Endothelial cell of umbilical vein (primary cell): Measurements from ENCODE around the gene FUT3. TPM values are rescaled to one million over a fixed set of nuclear protein-coding genes. Genes with fewer than 3 reads are reported as not detected.

Experiments used
- BruUV-seq: library from RNA; stranded (reverse); fragments of 400-500 nt; replicated peaks from 2 replicates; lab custom pipeline; 2021; lab: Mats Ljungman, UMichigan
- CTCF ChIA-PET: fragments of 300-600, 350-600 bp; sonication (Branson Sonifier 250); formaldehyde crosslinking; loops from one replicate; lab custom pipeline; 2021; ENCODE audit warnings: antibody characterized with exemption, inconsistent platforms; lab: Charles Lee
- POLR2A ChIA-PET: fragments of 300-600, 350-600 bp; sonication (Branson Sonifier 250); formaldehyde crosslinking; loops from one replicate; lab custom pipeline; 2021; ENCODE audit warnings: antibody characterized with exemption, inconsistent platforms; lab: Charles Lee
- DNase-seq: peaks from one replicate; pipeline ENCODE4 v3.0.0-alpha.2; 2011; ENCODE audit warnings: low read depth, low spot score
- FAIRE-seq: peaks from 2 replicates; lab custom pipeline; 2011; peaks lifted over from hg19 to GRCh38; lab: Jason Lieb, UNC
- H2AFZ ChIP-seq: 2 replicates; pipeline ENCODE4 v1.6.0; 2012; ENCODE audit warnings: low read depth, low read length, control low read depth, inconsistent platforms
- H3K27ac ChIP-seq: 2 replicates; pipeline ENCODE4 v1.5.1; 2011; ENCODE audit warnings: low read depth, mild to moderate bottlenecking, control low read depth, low read length, moderate library complexity; ENCODE audit not compliant: insufficient read depth
- H3K27me3 ChIP-seq, 2 experiments: 2 replicates each; pipeline versions ENCODE4 v1.6.0 to v1.6.1; 2011; ENCODE audit warnings: low read length in 2 of 2, mixed read lengths in 1 of 2; ENCODE audit not compliant: control insufficient read depth in 2 of 2, insufficient read depth in 2 of 2
- H3K36me3 ChIP-seq, 2 experiments: 2 replicates in 1 of 2; 3 replicates in 1 of 2; pipeline ENCODE4 v1.5.1; 2011; ENCODE audit warnings: low read length in 2 of 2, mild to moderate bottlenecking in 1 of 2, moderate library complexity in 1 of 2; ENCODE audit not compliant: control insufficient read depth in 2 of 2, insufficient read depth in 2 of 2; ENCODE audit errors: extremely low read depth in 1 of 2
- H3K4me1 ChIP-seq: 3 replicates; pipeline ENCODE4 v1.5.1; 2011; ENCODE audit warnings: mild to moderate bottlenecking, low read length; ENCODE audit not compliant: control insufficient read depth, insufficient read depth; ENCODE audit errors: extremely low read depth
- H3K4me2 ChIP-seq: 2 replicates; pipeline ENCODE4 v1.6.1; 2011; ENCODE audit warnings: low read length, control low read depth, mixed read lengths; ENCODE audit not compliant: insufficient read depth
- H3K4me3 ChIP-seq, 3 experiments: fragments of 200-600 bp in 1 of 3; sonication (generic), shearing (Covaris generic) in 1 of 3; replicated peaks in 1 of 3; 2 replicates each; pipeline ENCODE4 v1.5.1; 2011 to 2016; ENCODE audit warnings: control low read depth in 3 of 3, low read length in 3 of 3, mild to moderate bottlenecking in 2 of 3, inconsistent platforms in 1 of 3, low read depth in 1 of 3, moderate library complexity in 1 of 3; ENCODE audit not compliant: insufficient read depth in 1 of 3
- H3K79me2 ChIP-seq: 2 replicates; pipeline ENCODE4 v1.6.0; 2012; ENCODE audit warnings: low read length, inconsistent platforms; ENCODE audit not compliant: control insufficient read depth, insufficient read depth
- H3K9ac ChIP-seq: replicated peaks from 2 replicates; pipeline ENCODE3; 2011; ENCODE audit warnings: low read length, control low read depth; ENCODE audit not compliant: insufficient read depth; ENCODE audit errors: extremely low read depth
- H3K9me1 ChIP-seq: replicated peaks from 3 replicates; pipeline ENCODE4 v1.6.0; 2011; ENCODE audit warnings: mild to moderate bottlenecking, low read length; ENCODE audit not compliant: control insufficient read depth, insufficient read depth; ENCODE audit errors: extremely low read depth
- H3K9me3 ChIP-seq: replicated peaks from 2 replicates; pipeline ENCODE4 v1.5.1; 2012; ENCODE audit warnings: low read length, inconsistent platforms; ENCODE audit not compliant: control insufficient read depth, insufficient read depth
- H4K20me1 ChIP-seq: replicated peaks from 2 replicates; pipeline ENCODE3; 2011; ENCODE audit warnings: mild to moderate bottlenecking, low read length; ENCODE audit not compliant: control insufficient read depth, insufficient read depth; ENCODE audit errors: extremely low read depth
- EZH2 ChIP-seq: IDR thresholded peaks from 2 replicates; pipeline ENCODE4 v1.6.1; 2012; ENCODE audit warnings: borderline replicate concordance, low read depth, mild to moderate bottlenecking, moderate library complexity, low read length, inconsistent platforms; ENCODE audit not compliant: severe bottlenecking
- FOS ChIP-seq: IDR thresholded peaks from 2 replicates; pipeline ENCODE4 v1.6.1; 2011; ENCODE audit warnings: mild to moderate bottlenecking, low read length, moderate library complexity, borderline replicate concordance; ENCODE audit not compliant: insufficient read depth
- GATA2 ChIP-seq: IDR thresholded peaks from 2 replicates; pipeline ENCODE4 v1.7.0; 2011; ENCODE audit warnings: low read depth, mild to moderate bottlenecking, moderate library complexity, mixed read lengths, low read length; ENCODE audit not compliant: insufficient read length, insufficient read depth
- JUN ChIP-seq: IDR thresholded peaks from 2 replicates; pipeline ENCODE4 v1.6.1; 2011; ENCODE audit warnings: borderline replicate concordance, low read depth; ENCODE audit not compliant: insufficient read length, insufficient read depth
- MYC ChIP-seq: IDR thresholded peaks from one replicate; pipeline ENCODE4 v1.6.1; 2011; ENCODE audit warnings: mild to moderate bottlenecking, low read depth, low read length
- POLR2A ChIP-seq: IDR thresholded peaks from 2 replicates; pipeline ENCODE4 v1.6.1; 2012; ENCODE audit warnings: low read depth, mild to moderate bottlenecking, control low read depth, low read length
- POLR2AphosphoS5 ChIP-seq: IDR thresholded peaks from 2 replicates; pipeline ENCODE4 v1.6.1; 2012; ENCODE audit warnings: low read depth, mild to moderate bottlenecking, control low read depth, low read length, moderate library complexity; ENCODE audit not compliant: insufficient read depth
- dilution Hi-C: fragments of 300-500 bp; cut with MboI; formaldehyde crosslinking; loops from one replicate; pipeline ENCODE4 v1.15.0; 2019; ENCODE audit warnings: low sequenced_read_pairs; ENCODE audit not compliant: extremely low pct_ligation_motif_present
- intact Hi-C: fragments of 100-400 bp; cut with micrococcal nuclease; formaldehyde crosslinking; loops from one replicate; pipeline ENCODE4 v1.10.0; 2022
- polyA plus RNA-seq, 4 experiments: library from polyadenylated mRNA; depleted of rRNA in 3 of 4; stranded (reverse) in 3 of 4; unstranded in 1 of 4; fragments of >200 nt; gene quantifications; 2 replicates each; pipeline versions ENCODE4 v1.2.1 to v1.2.3, GENCODE V29; 2011 to 2012; ENCODE audit warnings: missing spikeins in 1 of 4
- total RNA-seq: library from RNA; stranded (reverse); gene quantifications from 2 replicates; pipeline ENCODE4 v1.2.3, GENCODE V29; 2021
- TF ChIP-seq, protein P1 (sequence below): IDR thresholded peaks from 2 replicates; pipeline ENCODE4 v1.6.1; 2011; ENCODE audit not compliant: insufficient read depth, insufficient read length
- TF ChIP-seq, protein P2 (sequence below), 2 donors: IDR thresholded peaks; 1 replicate in 1 of 2; 2 replicates in 1 of 2; pipeline ENCODE4 v1.5.1; 2011; ENCODE audit warnings: low read length in 2 of 2, mild to moderate bottlenecking in 2 of 2, moderate library complexity in 2 of 2, control low read depth in 1 of 2, inconsistent platforms in 1 of 2, low read depth in 1 of 2; ENCODE audit not compliant: insufficient read depth in 1 of 2; ENCODE audit errors: extremely low read depth in 1 of 2

Gene FUT3
- total and polyA plus RNA-seq, 2 donors (not counting 3 experiments of a cell fraction or from before 2014, with no cell fraction given): not detected

DNA sequence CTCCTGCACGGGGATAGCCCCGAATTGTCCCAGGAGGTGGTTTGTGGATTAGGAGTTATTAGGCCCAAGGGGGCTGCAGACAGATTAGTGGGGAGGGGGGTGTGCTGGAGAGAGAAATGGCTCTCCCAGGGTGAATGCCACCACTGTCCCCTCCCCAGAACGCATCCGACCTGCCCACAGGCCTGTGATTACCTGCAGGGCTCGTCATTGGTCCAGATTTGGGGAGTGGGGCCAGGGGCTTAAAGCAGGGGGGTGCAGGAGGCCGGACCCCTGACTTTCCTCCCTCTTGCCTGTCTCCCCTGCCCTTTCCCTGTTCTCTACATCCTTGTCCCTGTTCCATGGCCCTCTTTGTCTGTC lies 45.1 kb downstream of the FUT3 start:
- ChIA-PET CTCF (interaction anchor here (1.0 to 1.3 kb wide), 3 partner anchors 8 to 85 kb away, joined by 3 to 10 read pairs (median 3); no protein-coding TSS in a partner anchor), POLR2A (no interaction called here)
- Histone ChIP-seq H3K4me3 (no peak overlapping the region), H3K79me2 (no peaks in the 10 kb centered on the region), H4K20me1 (no peaks in the 10 kb centered on the region), H3K4me1 (peaks cover 5% of the 10 kb centered on the region), H3K9me1 (peaks cover 2% of the 10 kb centered on the region), H3K36me3 (no peaks in the 10 kb centered on the region), H3K27me3 (peaks cover 2 to 7% of the 10 kb centered on the region in 2 experiments), H2AFZ (no peak overlapping the region), H3K9me3 (no peaks in the 10 kb centered on the region), H3K9ac (no peak overlapping the region), H3K27ac (no peak overlapping the region), H3K4me2 (no peak overlapping the region)
- BruUV-seq: no TSS peak
- FAIRE-seq (no peak), DNase-seq (no peak)
- dilution Hi-C loops (no loop called here), intact Hi-C loops (loop anchor here (10.0 kb wide), 1 partner anchor 179 kb away; no protein-coding TSS in a partner anchor)
- TF ChIP-seq POLR2AphosphoS5: no peak
- no peak for TF ChIP-seq MYC
- no peak for TF ChIP-seq JUN
- no peak for TF ChIP-seq EZH2
- no peak for TF ChIP-seq POLR2A
- TF ChIP-seq FOS: no peak
- TF ChIP-seq, protein P1, sequence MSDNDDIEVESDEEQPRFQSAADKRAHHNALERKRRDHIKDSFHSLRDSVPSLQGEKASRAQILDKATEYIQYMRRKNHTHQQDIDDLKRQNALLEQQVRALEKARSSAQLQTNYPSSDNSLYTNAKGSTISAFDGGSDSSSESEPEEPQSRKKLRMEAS: no peak
- TF ChIP-seq, protein P2, sequence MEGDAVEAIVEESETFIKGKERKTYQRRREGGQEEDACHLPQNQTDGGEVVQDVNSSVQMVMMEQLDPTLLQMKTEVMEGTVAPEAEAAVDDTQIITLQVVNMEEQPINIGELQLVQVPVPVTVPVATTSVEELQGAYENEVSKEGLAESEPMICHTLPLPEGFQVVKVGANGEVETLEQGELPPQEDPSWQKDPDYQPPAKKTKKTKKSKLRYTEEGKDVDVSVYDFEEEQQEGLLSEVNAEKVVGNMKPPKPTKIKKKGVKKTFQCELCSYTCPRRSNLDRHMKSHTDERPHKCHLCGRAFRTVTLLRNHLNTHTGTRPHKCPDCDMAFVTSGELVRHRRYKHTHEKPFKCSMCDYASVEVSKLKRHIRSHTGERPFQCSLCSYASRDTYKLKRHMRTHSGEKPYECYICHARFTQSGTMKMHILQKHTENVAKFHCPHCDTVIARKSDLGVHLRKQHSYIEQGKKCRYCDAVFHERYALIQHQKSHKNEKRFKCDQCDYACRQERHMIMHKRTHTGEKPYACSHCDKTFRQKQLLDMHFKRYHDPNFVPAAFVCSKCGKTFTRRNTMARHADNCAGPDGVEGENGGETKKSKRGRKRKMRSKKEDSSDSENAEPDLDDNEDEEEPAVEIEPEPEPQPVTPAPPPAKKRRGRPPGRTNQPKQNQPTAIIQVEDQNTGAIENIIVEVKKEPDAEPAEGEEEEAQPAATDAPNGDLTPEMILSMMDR (IDR thresholded peaks at IDR 0.05; ENCODE audit: extremely low read depth in 1 of 2, insufficient read depth in 1 of 2, low read depth in 1 of 2, low read length in 2 of 2): no peak
- no peak for TF ChIP-seq GATA2
